ENCODE results near the gene MAST4.
"Not testable (repeated sequence)": the region's sequence is repeated elsewhere in the genome, so short reads cannot be mapped to it uniquely, and the experiment has no call there.

The MAST4 gene

DNA sequence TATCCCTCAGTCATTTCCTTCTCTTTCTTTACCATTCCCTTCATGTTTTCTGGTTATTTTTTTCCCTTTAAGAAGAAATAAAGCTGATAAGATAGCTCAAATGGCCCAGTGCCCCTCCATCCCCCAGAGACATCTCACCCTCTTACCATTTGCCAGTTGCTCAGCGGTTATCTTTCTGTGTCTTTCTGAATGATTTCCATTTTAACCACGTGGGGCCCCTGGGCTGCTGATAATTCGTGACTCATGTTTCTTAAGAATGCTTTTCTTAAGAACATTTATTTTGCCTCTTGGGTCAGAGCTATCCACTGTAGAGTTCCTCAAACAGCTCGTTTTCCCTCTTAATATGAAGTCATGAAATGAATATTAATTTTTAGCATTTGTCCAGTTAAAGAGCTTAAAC is 147.8 kb downstream of the MAST4 start:
- DNase-seq (ENCODE audit: low read depth), result no peak

DNA sequence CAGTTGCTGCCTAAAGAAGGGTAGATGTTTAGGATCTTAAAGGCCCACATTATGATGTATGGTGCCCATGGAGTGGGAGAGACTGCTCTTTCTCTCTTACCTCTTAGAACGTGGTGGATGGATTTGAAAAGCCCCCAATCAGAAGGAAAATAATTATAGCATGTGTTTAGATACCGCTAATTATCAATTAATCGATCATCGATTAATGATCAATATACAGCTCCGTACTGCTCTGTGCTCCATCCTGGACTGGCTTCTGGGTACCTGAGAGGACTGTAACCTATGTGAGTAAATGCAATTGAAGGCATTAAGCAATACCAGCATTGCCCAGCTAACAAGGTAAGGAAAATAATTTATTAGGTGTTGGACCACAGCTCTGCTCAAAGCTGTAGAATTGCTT is 149.1 kb downstream of the MAST4 start:
- no peak for DNase-seq (ENCODE audit: low read depth)

DNA sequence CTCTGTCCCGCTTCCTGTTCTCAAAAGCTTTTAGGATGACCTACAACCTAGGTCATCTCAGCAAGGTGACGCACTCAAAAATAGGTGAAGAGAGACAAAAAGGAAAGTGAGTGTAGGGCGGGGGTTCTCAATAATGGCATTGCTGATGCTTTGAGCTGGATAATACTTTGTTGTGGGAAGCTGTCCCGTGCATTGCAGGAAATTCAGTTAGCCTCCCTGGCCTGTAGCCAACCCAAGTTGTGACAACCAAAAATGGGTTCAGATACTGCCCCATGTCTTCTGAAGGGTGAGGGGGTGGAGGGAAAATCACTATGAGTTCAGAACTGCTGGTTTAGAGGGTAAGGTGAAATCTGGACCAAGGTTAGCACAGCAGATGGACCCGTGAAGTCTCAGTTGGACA is 151.4 kb downstream of the MAST4 start:
- no peak for DNase-seq (ENCODE audit: low read depth)

DNA sequence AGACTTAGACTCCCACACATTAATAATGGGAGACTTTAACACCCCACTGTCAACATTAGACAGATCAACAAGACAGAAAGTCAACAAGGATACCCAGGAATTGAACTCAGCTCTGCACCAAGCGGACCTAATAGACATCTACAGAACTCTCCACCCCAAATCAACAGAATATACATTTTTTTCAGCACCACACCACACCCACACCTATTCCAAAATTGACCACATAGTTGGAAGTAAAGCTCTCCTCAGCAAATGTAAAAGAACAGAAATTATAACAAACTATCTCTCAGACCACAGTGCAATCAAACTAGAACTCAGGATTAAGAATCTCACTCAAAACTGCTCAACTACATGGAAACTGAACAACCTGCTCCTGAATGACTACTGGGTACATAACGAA is 156.5 kb downstream of the MAST4 start:
- DNase-seq (ENCODE audit: low read depth), result not testable (repeated sequence)

DNA sequence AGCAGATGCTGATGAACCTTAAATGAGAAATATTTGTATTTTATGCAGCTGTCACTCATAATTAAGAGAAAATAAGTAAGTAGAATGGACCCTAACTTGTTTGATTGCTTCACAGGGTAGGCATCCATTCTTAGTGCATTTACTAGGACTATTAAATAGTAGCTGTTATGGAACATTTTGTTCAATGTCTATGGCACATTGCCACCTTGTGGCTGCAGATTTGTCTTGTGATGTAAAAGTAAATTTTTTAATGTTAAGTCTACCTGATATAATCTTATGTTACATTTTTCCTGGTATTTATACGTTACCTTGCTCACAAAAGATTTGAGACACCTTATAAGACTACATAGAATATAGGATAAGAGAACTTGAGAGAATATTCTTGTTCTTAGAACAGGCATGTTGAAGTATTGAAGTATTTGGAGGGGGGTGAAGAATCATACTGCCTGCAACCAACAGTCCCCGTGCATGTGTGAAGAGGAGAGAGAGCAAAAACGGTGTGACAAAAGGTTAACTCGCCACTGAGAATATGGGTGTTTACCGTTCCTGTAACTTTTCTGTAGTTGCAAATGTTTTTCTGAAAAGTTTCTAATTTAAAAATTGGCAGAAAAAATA is 161.1 kb downstream of the MAST4 start:
- DNase-seq (ENCODE audit: low read depth), result no peak

DNA sequence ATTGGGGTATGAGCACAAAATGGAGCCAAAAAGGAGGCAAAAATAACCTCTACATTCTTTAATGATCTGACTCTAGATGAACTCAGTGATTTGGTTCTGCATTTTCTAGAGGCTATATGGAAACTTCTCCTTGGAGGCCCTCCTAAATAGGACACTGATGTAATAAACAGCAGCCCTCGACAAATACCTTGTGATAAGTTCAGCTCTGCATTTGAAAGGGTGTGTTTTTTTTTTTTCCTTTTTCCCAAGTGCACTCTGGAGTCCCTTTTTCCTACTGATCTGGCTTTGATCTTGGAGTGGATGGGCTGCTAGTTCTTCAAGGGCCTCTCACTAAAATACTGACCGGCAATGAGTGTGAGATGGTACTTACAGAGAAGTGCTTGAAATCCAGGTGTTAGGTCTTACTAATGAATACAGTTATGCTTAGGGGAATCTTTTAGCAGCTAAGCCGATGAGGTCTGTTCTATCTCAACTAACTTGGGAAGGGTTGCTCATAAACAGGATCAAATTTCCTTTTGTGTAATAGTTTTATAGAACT is 161.7 kb downstream of the MAST4 start:
- no peak for DNase-seq (ENCODE audit: low read depth)

DNA sequence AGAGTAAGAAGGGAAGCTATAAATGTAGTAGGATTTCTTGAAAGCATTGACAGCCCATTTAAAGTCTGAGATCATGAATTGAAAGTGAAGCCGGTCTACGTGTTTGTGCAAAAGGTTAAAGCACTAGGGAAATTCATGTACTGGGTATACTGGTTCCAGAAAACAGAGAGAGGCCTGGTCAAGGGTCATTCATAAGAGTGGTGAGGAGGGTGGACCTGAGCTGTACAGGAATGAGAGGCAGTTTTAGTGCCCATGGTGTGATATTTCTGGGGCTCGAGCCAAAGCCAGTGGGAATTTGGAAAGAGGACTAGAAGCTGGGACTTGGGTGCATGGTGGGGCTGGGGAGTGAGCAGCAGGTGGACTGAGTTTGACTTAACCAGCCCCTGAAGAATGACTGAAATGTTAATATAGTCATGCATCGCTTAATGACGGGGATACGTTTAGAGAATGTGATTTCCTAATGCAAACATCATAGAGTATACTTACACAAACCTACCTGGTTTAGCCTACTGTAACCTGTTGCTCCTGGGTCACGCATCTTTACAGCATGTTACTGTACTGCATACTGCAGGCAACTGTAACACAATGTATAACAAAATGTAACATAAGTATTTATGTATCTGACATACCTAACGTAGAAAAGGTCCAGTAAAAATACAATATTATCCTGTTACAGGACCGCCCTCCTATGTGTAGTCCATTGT is 173.0 kb downstream of the MAST4 start:
- DNase-seq (ENCODE audit: low read depth), result no peak

DNA sequence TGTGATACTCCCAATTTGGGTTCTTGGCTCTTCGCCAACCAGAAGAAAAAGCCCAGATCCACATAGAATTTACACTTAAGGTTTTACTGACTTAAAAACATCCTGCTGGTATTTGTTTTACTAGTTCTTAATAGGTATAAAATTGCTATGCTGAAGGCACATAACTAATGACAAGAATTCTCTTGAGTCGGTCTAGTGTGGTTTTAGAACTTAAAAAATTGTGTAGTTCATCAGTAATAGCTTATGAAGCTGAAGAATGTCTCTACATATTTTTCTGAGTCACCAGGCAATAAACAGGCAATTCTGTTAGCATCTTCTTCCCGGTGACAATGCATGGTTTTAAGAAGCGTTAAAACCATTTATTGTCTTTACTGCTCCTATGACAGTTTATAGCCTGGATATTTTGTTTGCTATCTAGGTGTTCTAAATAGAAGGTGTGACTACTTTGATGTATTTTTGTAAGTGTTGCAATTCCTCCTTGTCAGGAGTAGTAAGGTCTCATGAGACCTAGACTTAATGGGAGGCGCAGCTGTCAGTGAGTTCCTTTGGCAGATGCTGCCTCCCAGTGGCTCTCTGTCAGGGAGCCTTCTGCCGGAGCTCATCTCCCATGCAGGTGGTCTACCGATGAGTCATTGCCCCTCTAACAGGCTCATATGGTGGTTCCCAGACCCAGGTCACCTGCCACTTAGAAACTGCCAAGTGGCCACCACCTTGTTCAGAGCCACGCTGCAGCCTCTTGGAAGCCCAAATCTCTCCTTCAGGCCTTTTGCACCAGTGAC is 173.8 kb downstream of the MAST4 start:
- no peak for DNase-seq (ENCODE audit: low read depth)

DNA sequence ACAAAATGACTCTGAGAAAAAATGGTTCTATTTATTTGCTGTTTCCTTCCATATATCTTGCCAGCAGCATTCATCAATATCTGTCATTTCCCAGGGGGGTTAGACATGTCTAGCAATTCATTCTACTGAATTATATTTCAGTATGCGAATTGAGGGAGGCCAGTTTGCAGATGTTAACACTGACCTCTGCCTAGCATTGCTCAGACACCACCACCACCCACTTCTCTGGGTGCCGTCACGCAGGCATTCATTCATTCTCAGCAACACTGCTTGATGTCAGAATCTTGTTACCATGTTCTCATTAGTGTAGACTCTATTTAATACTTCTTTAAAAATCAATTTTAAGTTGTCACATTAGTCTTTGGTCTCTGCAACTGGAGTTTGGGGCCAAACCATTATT is 181.7 kb downstream of the MAST4 start:
- DNase-seq (ENCODE audit: low read depth), result no peak

DNA sequence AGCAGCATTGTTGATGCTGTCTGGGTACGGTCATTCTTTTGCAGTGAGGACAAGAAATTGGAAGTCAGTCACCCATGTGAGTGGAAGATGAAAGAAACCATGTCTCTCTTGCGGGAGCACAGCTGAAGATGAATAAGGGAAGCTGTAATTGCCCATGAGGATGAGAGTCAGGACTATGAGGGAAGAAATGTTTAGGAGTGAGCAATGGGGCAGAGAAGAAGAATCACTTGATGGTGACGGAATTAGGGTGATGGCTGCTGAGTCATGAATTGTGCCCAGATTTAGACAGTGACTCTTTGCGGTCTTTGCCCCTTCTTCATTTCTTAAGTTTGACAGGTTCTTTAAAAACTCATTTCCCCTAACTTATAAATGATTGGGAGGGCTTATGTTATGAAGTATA is 183.3 kb downstream of the MAST4 start:
- no peak for DNase-seq (ENCODE audit: low read depth)

DNA sequence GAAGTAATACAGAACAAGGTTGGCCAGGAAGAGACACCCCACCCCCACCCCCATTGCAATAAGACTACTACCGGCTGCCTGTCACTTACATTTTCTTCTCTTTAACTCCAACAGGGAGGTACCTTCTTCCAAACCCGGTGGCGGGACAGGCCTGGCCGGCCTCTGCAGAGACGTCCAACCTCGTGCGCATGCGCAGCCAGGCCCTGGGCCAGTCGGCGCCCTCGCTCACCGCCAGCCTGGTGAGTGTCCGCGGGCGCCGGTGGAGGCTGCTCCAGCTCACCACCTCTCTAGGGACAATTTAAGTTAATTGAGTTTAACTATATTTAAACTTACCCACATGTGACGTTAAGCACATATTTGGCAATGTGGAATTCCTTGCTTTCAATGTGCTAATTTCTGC is 192.4 kb downstream of the MAST4 start:
- DNase-seq (ENCODE audit: low read depth), result no peak

DNA sequence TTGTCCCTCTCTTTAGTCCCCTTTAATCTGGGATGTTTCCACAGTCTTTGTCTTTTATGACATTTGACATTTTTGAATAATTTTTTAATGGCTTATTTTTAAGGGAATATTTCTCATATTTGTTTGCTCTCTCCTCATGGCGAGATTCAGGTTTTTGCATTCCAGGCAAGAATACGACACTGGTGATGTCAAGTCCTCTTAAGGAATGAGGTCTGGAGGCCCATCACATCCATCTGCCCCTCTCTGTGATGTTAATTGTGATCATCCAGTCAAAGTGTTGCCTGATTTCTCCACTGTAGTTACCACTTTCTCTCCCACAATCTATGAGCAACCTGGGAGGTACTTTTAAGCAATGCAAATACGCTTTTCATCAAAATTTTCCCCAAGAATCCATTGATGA is 193.2 kb downstream of the MAST4 start:
- DNase-seq (ENCODE audit: low read depth), result no peak

DNA sequence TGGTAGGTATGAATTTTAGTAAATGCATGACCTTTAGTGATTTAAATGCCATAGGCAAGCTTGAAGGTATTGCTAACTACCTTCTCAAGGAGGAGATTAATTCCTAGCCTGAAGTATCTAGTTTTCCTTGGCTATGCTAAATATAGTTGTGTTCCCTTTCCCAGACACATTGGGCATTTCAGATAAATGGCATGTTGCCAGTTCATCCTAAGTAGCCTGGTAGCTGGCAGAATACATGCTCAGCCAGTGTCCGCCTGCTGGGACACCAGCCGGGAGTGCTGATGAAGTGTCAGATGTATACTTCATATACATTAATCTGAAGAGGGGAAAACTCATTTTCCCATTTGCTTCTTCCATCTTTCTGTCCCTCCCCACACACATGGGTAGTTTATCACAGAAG is 196.9 kb downstream of the MAST4 start:
- no peak for DNase-seq (ENCODE audit: low read depth)

DNA sequence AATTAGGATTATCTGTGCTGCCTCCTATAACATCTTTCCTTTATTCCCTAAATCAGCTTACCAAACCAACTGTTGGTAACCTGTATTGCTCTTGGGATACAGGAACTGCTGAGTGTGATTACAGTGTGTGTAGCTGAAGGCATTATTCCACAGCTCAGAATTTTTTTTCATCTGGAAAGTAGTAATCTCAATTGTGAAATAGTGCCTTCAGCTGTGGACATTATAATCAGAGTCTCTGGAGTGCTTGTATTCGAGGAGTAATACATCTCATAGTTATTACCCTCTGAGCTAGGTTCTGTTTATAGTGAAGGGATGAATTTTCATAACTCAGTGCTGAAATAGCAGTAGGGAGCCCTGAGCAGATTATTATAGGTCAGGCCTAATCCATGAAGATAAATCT is 199.5 kb downstream of the MAST4 start:
- DNase-seq (ENCODE audit: low read depth), result no peak

DNA sequence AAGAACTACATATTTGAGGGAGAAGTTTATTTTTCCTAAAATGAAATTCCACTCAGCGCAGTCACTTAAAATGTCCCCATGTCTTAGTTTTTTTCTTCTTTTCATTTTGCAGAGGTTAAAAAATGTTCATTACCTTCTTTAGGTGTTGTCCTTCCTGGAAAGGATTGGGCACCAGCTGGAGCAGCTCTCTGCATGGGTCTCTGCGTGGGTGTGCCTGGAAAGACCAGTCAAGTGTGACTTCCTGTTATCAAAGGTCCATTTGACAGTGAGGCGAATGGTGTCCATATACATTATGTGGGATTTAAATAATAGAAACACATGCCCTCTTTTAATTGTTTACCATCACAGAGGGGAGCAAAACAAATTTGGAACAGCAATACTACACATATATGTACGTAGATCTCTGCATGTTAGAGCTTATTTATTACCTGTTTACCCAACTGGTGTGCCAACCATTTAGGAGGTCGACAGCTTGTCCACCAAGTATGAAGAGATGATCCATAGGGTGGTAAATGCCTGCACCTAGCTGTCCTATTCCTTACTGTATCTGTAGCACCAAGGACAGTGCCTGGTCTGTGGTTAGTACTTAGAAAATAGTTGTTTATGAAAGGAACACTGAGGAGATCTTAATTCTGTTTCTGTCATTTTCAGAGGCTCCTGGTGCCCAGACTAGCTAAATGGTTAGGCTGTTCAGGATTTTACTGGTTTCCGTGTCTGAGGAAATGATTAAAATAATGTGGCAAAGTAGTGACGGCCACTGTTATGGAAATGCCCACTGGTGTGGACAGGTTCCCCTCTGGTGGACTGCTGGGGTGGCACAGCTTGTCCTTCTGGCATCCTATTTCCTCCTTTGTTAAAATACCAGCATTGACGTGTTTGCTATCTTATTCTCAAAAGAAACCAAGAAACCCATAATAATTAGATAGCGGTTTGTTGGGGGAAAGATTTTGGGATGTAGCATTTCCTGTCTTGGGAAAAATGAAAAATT is 200.4 kb downstream of the MAST4 start:
- no peak for DNase-seq (ENCODE audit: low read depth)

DNA sequence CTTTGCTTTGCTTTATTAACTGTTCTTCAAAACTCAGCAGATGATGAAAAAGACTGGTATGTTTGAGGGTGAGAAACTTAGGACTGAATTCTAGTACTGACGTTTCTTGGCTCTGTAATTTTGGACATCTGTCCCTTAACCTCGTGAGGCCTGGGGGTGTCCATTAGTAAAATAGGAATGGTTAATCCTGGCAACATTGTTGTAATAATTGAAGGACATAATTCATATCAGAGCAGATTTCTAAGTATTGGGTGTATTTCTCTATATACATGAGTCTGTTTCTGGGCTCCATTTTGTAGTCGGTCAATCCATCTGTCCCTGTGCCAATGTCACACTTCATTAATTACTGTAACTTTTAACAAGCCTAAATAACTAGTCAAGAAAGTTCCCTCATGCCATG is 206.7 kb downstream of the MAST4 start:
- DNase-seq (ENCODE audit: low read depth), result no peak

DNA sequence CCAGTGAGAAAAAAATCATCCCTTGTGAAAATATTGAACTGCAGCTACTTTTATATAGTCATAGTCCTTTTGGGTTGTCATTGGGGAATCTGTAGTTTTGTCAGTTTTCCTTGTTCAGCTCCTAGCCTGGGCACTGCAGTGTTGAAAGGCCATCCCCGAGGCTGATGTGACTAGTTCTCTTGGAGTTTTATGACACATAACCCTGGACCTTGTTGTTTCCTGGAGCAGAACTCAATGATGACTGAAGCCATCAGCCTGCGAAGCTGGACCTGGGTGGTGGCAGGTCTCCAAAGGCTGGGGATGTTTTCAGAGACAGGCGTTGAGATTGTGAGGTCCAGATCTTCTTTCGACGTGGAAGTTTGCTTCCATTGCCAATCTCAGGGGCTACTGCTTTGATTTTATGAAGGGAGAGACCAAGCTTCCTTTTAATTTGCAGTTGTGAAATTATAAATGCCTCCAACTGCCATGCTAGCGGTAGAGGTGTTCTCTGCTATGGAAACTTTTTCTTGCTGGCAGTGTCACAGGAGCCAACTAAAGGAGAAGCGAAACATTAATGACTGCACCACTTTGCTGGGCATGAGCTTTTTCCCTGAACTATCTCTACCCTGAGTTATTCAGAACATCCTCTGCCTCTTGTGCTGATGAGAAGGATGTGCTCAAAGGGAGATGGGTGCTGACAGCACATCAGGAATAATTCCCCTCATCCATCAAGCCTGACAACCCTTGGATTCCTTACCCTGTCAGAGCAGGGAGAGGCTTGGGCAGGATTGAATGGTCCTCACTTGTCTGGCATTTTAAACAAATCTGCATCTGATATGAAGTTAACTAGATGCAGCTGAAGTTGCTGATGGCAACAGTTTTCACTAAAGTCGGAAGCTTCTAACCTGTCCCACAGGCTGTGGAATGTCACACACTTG is 209.6 kb downstream of the MAST4 start:
- no peak for DNase-seq (ENCODE audit: low read depth)

DNA sequence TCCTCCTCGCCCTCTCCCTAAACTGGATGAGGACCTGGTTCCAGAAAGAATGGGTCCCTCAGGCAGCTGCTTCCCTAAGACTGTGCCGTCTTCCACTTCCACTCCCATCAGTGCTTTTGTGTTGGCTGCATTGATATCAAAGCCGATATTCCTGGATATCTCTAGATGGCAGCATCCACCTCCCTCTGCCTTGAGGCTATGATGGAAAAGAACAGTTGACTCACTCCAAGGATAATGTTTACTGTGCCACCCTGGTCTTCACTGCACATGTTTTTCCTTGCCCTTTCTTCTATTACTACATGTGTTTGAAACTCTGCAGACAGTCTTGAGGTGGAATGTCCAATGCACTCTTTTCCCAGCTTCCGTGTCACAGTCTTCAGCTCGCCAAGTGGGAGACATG is 211.6 kb downstream of the MAST4 start:
- DNase-seq (ENCODE audit: low read depth), result no peak

DNA sequence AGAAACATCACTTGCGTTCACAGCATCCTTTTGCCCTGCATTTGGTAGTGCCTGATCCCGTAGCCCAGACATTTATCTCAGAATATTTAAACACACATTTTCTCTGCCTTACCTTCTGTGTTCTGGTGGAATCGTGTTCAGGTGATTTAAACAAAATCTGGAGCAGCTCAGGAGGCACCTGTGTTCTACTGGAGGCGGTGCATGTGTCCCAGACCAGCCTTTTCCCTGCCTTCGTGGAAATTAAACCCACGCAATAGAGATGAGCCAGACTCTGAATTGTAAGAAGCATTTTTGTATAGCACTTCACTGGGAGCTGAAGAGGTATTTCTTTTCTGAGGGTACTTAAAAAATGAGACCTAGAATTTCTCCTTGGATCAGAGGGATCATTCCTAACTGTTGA is 212.5 kb downstream of the MAST4 start:
- DNase-seq (ENCODE audit: low read depth), result no peak

DNA sequence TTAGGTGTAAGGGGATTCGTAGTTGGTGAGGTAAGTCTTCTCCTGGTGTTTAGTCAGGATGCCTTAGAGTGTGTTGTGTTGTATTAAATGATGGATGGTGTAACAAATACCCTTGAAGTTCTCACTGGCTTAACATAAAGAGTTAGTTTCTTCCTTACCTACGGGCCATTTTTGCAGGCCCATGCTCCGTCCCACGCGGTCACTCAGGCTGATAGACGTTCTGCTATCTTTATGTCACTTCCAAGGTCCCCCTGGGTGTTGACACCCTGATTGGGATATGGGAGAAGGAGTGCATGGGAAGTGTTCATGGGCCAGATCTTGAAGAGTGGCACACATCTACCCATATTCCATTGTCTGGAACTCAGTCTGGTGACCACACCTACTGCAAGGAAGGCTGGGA is 214.0 kb downstream of the MAST4 start:
- DNase-seq (ENCODE audit: low read depth), result no peak

DNA sequence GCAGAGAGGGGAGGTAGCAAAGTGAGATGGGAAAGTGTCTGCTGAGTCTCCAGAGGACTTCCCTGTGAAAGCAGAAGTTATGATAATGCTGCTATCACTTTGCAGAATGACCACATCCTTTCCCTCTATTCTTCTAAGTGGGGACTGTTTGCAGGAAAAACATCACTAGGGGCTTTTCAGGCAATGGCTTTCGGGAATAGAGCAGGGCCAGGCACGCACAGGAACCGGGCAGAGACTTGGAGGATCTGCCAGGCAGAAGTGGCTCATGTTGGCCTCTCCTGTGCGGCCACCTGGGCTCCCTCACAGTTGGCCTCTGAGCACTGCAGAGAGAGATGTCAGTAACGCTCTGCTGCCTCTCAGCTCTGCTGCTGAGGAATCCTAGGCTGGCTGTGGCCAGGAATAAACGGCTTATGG is 214.7 kb downstream of the MAST4 start:
- no peak for DNase-seq (ENCODE audit: low read depth)
